Sigmoid colon (tissue), 7 donors: ENCODE results near the gene ENTPD6. TPM values are rescaled to one million over a fixed set of nuclear protein-coding genes. Genes with fewer than 3 reads are reported as not detected.

Source experiments
- DNase-seq: peaks from one replicate; pipeline ENCODE4 v3.0.0-alpha.2; 2019
- H3K27ac ChIP-seq, 4 donors: fragments of 200-600 bp; sonication (generic); one replicate each; pipeline ENCODE4 v1.5.1; 2016 to 2019; ENCODE audit warnings: mild to moderate bottlenecking in 1 of 4
- H3K27me3 ChIP-seq, 3 donors: fragments of 200-600 bp; sonication (generic); one replicate each; pipeline ENCODE4 v1.5.1; 2019; ENCODE audit warnings: mild to moderate bottlenecking in 1 of 3
- H3K36me3 ChIP-seq, 4 donors: fragments of 200-600 bp; sonication (generic); one replicate each; pipeline ENCODE4 v1.5.1; 2016 to 2019
- H3K4me1 ChIP-seq, 4 donors: fragments of 200-600 bp; sonication (generic); one replicate each; pipeline ENCODE4 v1.5.1; 2017 to 2019
- H3K4me3 ChIP-seq, 4 donors: fragments of 200-600 bp; sonication (generic); one replicate each; pipeline ENCODE4 v1.5.1; 2017 to 2019; ENCODE audit warnings: mild to moderate bottlenecking in 2 of 4, moderate library complexity in 1 of 4
- H3K9me3 ChIP-seq, 4 donors: fragments of 200-600 bp in 3 of 4; sonication (generic) in 3 of 4; one replicate each; pipeline versions ENCODE4 v1.5.1 to v1.6.1; 2013 to 2019
- EP300 ChIP-seq, 4 donors: sonication (generic); formaldehyde crosslinking; IDR thresholded peaks; one replicate each; pipeline ENCODE4 v1.6.1; 2017; ENCODE audit warnings: antibody characterized with exemption in 4 of 4
- POLR2A ChIP-seq, 2 donors: fragments of 450-650 bp; IDR thresholded peaks; one replicate each; pipeline ENCODE4 v1.6.1; 2016; ENCODE audit warnings: antibody characterized with exemption in 2 of 2, mild to moderate bottlenecking in 2 of 2, moderate library complexity in 2 of 2
- POLR2AphosphoS5 ChIP-seq, 4 donors: sonication (generic); formaldehyde crosslinking; IDR thresholded peaks; one replicate each; pipeline ENCODE4 v1.6.1; 2017; ENCODE audit warnings: antibody characterized with exemption in 4 of 4
- WGBS, 2 donors: extraction: QIAGEN DNeasy Blood & Tissue Kit; methylation state at CpG; one replicate each; pipeline ENCODE4 v1.1.7; 2013; 5-methylcytosine and 5-hydroxymethylcytosine counted together
- intact Hi-C: fragments of 100-400 bp; cut with DNase I; formaldehyde crosslinking; loops from one replicate; pipeline ENCODE4 v1.15.1; 2023
- polyA plus RNA-seq, 3 donors: library from polyadenylated mRNA; stranded (reverse); fragments of 200-250 nt; gene quantifications; one replicate each; pipeline ENCODE4 v1.2.3, GENCODE V29; 2013
- total RNA-seq, 4 donors: library from RNA; depleted of rRNA; stranded (reverse); fragments of >200 nt; gene quantifications; one replicate each; pipeline ENCODE4 v1.1.0, GENCODE V29; 2016
- TF ChIP-seq, protein P1 (sequence below), 4 experiments: fragments of 450-650 bp in 3 of 4; fragments of 200-600 bp in 1 of 4; IDR thresholded peaks; one replicate each; pipeline ENCODE4 v1.5.1; 2016 to 2019; ENCODE audit warnings: antibody characterized with exemption in 4 of 4, mild to moderate bottlenecking in 3 of 4, moderate library complexity in 2 of 4
- donor health status: healthy with polysubstance abuse.
- donor health status: Bipolar disorder and iron deficiency.
- donor health status: healthy.

The ENTPD6 gene
- total and polyA plus RNA-seq, 7 donors, result 26.0 to 117 (median 41.4) TPM

DNA sequence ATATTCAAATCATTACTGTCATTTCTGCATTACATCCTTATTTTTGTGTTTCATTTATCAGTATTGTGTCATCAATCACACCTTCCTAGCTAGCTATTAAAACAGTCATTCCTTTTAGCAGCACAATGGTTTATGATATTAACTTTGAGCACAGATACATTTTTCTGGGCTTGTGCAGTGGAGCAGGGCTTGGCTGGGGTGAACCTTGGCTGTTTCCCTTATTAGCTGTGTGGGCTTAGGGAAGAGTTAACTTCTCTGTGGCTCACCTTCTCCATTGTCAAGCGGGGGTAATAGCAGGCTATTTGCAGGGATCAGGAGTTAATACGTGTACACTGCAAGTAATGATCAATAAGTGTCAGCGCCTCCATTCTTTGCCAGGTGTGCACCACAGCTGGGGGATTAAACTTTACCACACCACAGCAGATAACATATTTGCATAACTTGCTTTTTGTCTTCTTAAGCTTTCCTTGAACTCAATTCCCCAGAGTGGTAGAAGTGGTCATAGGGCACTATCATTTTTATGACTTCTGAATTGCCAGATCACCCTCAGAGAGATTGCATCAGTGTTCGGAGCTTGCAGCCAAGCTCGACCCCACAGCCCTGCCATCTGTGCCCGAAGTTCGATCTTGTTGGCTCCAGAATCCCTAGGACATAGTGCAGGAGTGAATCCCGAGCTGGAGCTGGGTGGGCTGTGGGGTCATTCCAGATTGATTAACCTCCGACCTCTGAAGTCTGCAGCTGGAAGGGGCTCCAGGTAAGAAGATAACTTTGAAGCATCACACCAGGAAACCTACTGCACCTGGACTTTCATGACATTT, 50.9 kb downstream of the ENTPD6 start:
- no peak for TF ChIP-seq EP300 (IDR thresholded peaks at IDR 0.05)
- peaks cover 0 to 32% (median 24%) of the 10 kb centered on the region in 4 donors for H3K4me1 ChIP-seq
- WGBS, 2 donors, result 21 to 60% methylated on average over 9 of the region's 9 CpGs
- no peaks in the 10 kb centered on the region for H3K36me3 ChIP-seq
- H3K27me3 ChIP-seq, result no peaks in the 10 kb centered on the region
- peak overlapping the region; percentile 95 to 97 (median 96) for H3K27ac ChIP-seq
- H3K9me3 ChIP-seq, result no peaks in the 10 kb centered on the region
- peak overlapping the region in 1 of 4 donors; percentile 68 for H3K4me3 ChIP-seq
- DNase-seq, result no peak
- intact Hi-C loops, result loop anchor here (2.0 to 5.0 kb wide), 2 partner anchors 50 to 189 kb away; partner anchors contain the start of gene ACSS1

DNA sequence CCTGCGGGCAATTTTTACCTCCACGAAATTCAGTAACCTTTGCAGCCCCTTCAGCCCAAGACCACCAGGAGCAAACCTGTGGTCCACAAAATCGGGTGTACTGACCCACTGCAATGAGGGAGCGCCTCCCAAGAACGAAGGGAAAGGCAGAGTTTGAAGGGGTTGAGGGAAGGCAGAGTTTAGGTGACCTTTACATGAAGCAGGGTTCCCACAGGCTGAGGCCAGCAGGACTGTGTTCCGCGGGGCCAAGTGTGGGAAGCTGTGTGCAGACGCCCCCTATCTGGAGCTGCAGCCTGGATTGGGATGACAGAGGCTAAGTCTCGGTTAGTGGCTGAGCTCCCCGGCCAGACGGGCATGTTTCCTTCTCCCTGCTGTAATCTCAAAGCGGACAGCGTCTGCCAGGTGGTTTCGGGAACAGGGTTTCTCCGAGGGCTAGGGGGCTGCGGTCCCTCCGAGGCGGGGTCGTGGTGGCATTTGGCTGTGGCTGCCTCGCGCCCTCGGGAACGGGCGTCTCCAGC, 51.5 kb downstream of the ENTPD6 start:
- Histone ChIP-seq H3K4me3 (peak overlapping the region; percentile 68 to 87 (median 78)), H3K4me1 (peaks cover 0 to 39% (median 31%) of the 10 kb centered on the region in 4 donors), H3K9me3 (no peaks in the 10 kb centered on the region), H3K27ac (peak overlapping the region; percentile 95 to 97 (median 96)), H3K27me3 (no peaks in the 10 kb centered on the region), H3K36me3 (no peaks in the 10 kb centered on the region)
- intact Hi-C loops, result loop anchor here (2.0 to 5.0 kb wide), 2 partner anchors 50 to 190 kb away; partner anchors contain the start of gene ACSS1
- DNase-seq, result peak; percentile 83
- 3 to 10% methylated on average over 24 of the region's 24 CpGs for WGBS, 2 donors
- peak in 1 of 4 donors; percentile 37 for TF ChIP-seq POLR2AphosphoS5 (IDR thresholded peaks at IDR 0.05)
- TF ChIP-seq POLR2A (IDR thresholded peaks at IDR 0.05), result no peak
- no peak for TF ChIP-seq EP300 (IDR thresholded peaks at IDR 0.05)
- TF ChIP-seq, protein P1, sequence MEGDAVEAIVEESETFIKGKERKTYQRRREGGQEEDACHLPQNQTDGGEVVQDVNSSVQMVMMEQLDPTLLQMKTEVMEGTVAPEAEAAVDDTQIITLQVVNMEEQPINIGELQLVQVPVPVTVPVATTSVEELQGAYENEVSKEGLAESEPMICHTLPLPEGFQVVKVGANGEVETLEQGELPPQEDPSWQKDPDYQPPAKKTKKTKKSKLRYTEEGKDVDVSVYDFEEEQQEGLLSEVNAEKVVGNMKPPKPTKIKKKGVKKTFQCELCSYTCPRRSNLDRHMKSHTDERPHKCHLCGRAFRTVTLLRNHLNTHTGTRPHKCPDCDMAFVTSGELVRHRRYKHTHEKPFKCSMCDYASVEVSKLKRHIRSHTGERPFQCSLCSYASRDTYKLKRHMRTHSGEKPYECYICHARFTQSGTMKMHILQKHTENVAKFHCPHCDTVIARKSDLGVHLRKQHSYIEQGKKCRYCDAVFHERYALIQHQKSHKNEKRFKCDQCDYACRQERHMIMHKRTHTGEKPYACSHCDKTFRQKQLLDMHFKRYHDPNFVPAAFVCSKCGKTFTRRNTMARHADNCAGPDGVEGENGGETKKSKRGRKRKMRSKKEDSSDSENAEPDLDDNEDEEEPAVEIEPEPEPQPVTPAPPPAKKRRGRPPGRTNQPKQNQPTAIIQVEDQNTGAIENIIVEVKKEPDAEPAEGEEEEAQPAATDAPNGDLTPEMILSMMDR (IDR thresholded peaks at IDR 0.05), result peak in 3 of 4 experiments; percentile 14 to 24 (median 19)

DNA sequence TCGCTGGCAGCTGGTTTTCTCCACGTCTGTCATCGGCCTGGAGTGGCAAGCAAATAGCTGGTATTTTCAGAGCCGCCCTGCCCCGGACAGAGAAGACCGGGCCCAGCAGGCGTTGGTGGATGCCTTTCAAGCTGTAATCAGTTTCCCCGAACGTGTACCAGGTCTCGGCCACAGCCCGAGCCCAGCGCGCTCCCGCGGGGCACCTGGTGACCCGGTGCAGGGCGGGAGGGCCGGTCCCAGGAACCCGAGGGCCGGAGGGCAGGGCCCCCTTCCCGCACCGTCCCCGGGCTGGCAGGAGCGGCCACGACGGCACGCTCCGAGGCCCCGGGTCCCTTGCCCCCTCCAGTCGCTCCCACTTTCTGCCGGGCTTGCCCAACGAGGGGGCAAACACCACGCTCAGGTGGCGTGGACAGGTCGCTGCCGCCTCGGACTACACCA, 52.0 kb downstream of the ENTPD6 start:
- WGBS, 2 donors, result 0 to 1% methylated on average over 37 of the region's 37 CpGs
- intact Hi-C loops, result loop anchor here (2.0 to 5.0 kb wide), 2 partner anchors 51 to 190 kb away; partner anchors contain the start of gene ACSS1
- TF ChIP-seq, protein P1 (IDR thresholded peaks at IDR 0.05), result no peak
- TF ChIP-seq POLR2AphosphoS5 (IDR thresholded peaks at IDR 0.05) (no peak), EP300 (IDR thresholded peaks at IDR 0.05) (no peak), POLR2A (IDR thresholded peaks at IDR 0.05) (no peak)
- Histone ChIP-seq H3K27ac (peak overlapping the region; percentile 95 to 97 (median 96)), H3K36me3 (no peaks in the 10 kb centered on the region), H3K4me3 (peak overlapping the region; percentile 68 to 87 (median 78)), H3K27me3 (no peaks in the 10 kb centered on the region), H3K9me3 (no peaks in the 10 kb centered on the region), H3K4me1 (peaks cover 0 to 44% (median 36%) of the 10 kb centered on the region in 4 donors)
- peak; percentile 77 for DNase-seq

DNA sequence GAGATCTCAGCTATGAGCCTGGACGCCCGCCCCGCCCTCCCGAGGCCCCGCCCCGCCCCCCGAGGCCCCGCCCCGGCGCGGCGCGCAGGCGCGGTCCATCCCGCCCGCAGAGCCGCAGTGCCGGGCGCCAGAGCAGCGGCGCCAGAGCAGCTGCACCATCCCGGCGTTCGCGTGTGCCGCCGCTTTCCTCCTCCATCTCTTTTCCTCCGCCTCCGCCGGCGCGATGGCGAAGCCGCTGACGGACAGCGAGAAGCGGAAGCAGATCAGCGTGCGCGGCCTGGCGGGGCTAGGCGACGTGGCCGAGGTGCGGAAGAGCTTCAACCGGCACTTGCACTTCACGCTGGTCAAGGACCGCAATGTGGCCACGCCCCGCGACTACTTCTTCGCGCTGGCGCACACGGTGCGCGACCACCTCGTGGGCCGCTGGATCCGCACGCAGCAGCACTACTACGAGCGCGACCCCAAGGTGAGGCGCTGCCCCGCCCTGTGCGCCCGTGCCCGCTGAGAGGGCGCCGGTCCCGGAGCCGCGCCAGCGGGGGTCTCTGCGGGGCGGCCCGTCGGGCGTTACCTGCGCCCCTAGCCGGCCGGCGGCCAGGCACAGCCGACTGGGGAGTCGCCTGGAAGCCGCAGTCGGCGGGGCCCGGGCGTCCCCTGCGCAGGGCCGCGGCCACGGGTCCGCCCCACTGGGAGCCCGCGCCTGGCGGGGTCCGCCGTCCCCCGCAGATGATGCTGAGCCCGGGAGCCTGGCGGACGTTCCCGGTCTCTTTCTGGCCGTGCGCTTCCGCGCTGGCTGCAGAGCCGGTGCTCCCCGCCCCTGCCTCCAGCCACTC, 52.7 kb downstream of the ENTPD6 start, which contains the start of gene PYGB:
Gene PYGB (plus strand): TSS at position 130 of the 830 bp plus-strand sequence. CDS start 94 bp downstream, at position 224.
- H3K27me3 ChIP-seq, result no peaks in the 10 kb centered on the region
- peaks cover 0 to 50% (median 42%) of the 10 kb centered on the region in 4 donors for H3K4me1 ChIP-seq
- intact Hi-C loops, result loop anchor here (2.0 to 5.0 kb wide), 3 partner anchors 51 to 191 kb away; partner anchors contain the start of genes ABHD12 and ACSS1
- WGBS, 2 donors, result 0 to 1% methylated on average over 113 of the region's 113 CpGs
- H3K9me3 ChIP-seq, result no peaks in the 10 kb centered on the region
- H3K27ac ChIP-seq, result peak within 1 kb of the TSS; percentile 95 to 97 (median 96)
- DNase-seq, result peak; percentile 87
- no peaks in the 10 kb centered on the region for H3K36me3 ChIP-seq
- TF ChIP-seq POLR2A (IDR thresholded peaks at IDR 0.05) (peak; percentile 95), POLR2AphosphoS5 (IDR thresholded peaks at IDR 0.05) (peak; percentile 98 to 100 (median 100)), EP300 (IDR thresholded peaks at IDR 0.05) (no peak)
- TF ChIP-seq, protein P1 (IDR thresholded peaks at IDR 0.05), result no peak
- peak within 1 kb of the TSS; percentile 68 to 87 (median 78) for H3K4me3 ChIP-seq
